H1 (cell line): ENCODE results near the gene MUC5B. TPM values are rescaled to one million over a fixed set of nuclear protein-coding genes. Genes with fewer than 3 reads are reported as not detected.

Experiments
- PHF8 ChIP-seq: fragments of 200-600 bp; sonication (generic); conservative IDR thresholded peaks from 2 replicates; pipeline ENCODE4 v1.7.1; 2012; ENCODE audit warnings: low read depth, mild to moderate bottlenecking, inconsistent platforms, low read length, moderate library complexity
- POLR2A ChIP-seq, 2 experiments: IDR thresholded peaks; 1 replicate in 1 of 2; 2 replicates in 1 of 2; pipeline ENCODE4 v1.6.1; 2011; ENCODE audit warnings: low read depth in 2 of 2, low read length in 2 of 2, mild to moderate bottlenecking in 2 of 2; ENCODE audit errors: control extremely low read depth in 1 of 2
- SAP30 ChIP-seq: fragments of 300-600 bp; sonication (generic); IDR thresholded peaks from 2 replicates; pipeline ENCODE4 v1.7.1; 2012; ENCODE audit warnings: low read length, moderate library complexity, mild to moderate bottlenecking, inconsistent platforms; ENCODE audit not compliant: insufficient read depth, insufficient replicate concordance
- polyA plus RNA-seq, 7 experiments: library from polyadenylated mRNA; depleted of rRNA in 3 of 7; stranded (reverse) in 5 of 7; unstranded in 2 of 7; fragments of >200 nt in 5 of 7; fragments of 200-250 nt in 2 of 7; gene quantifications; 1 replicate in 5 of 7; 2 replicates in 1 of 7; 4 replicates in 1 of 7; pipeline versions ENCODE4 v1.2.1 to v1.2.3, GENCODE V29; 2011 to 2013; ENCODE audit warnings: missing spikeins in 2 of 7, mixed read lengths in 2 of 7
- total RNA-seq: library from RNA; stranded (reverse); fragmentation: NEBNext Ultra II Directional; extraction: Animal tissue kit (Norgen Biotek cat#: 25700); gene quantifications from 2 replicates; pipeline ENCODE4 v1.2.1, GENCODE V29; 2021
- TF ChIP-seq, protein P1 (sequence below): fragments of 300-600 bp; sonication (generic); IDR thresholded peaks from 2 replicates; pipeline ENCODE4 v1.7.1; 2012; ENCODE audit warnings: low read length, moderate library complexity, mild to moderate bottlenecking, inconsistent platforms; ENCODE audit not compliant: insufficient replicate concordance

MUC5B gene
- total and polyA plus RNA-seq, 2 of the 8 experiments (the other 6 are each of a cell fraction or from before 2014, with no cell fraction given): 0.02 to 0.03 TPM

- TF ChIP-seq, protein P1, sequence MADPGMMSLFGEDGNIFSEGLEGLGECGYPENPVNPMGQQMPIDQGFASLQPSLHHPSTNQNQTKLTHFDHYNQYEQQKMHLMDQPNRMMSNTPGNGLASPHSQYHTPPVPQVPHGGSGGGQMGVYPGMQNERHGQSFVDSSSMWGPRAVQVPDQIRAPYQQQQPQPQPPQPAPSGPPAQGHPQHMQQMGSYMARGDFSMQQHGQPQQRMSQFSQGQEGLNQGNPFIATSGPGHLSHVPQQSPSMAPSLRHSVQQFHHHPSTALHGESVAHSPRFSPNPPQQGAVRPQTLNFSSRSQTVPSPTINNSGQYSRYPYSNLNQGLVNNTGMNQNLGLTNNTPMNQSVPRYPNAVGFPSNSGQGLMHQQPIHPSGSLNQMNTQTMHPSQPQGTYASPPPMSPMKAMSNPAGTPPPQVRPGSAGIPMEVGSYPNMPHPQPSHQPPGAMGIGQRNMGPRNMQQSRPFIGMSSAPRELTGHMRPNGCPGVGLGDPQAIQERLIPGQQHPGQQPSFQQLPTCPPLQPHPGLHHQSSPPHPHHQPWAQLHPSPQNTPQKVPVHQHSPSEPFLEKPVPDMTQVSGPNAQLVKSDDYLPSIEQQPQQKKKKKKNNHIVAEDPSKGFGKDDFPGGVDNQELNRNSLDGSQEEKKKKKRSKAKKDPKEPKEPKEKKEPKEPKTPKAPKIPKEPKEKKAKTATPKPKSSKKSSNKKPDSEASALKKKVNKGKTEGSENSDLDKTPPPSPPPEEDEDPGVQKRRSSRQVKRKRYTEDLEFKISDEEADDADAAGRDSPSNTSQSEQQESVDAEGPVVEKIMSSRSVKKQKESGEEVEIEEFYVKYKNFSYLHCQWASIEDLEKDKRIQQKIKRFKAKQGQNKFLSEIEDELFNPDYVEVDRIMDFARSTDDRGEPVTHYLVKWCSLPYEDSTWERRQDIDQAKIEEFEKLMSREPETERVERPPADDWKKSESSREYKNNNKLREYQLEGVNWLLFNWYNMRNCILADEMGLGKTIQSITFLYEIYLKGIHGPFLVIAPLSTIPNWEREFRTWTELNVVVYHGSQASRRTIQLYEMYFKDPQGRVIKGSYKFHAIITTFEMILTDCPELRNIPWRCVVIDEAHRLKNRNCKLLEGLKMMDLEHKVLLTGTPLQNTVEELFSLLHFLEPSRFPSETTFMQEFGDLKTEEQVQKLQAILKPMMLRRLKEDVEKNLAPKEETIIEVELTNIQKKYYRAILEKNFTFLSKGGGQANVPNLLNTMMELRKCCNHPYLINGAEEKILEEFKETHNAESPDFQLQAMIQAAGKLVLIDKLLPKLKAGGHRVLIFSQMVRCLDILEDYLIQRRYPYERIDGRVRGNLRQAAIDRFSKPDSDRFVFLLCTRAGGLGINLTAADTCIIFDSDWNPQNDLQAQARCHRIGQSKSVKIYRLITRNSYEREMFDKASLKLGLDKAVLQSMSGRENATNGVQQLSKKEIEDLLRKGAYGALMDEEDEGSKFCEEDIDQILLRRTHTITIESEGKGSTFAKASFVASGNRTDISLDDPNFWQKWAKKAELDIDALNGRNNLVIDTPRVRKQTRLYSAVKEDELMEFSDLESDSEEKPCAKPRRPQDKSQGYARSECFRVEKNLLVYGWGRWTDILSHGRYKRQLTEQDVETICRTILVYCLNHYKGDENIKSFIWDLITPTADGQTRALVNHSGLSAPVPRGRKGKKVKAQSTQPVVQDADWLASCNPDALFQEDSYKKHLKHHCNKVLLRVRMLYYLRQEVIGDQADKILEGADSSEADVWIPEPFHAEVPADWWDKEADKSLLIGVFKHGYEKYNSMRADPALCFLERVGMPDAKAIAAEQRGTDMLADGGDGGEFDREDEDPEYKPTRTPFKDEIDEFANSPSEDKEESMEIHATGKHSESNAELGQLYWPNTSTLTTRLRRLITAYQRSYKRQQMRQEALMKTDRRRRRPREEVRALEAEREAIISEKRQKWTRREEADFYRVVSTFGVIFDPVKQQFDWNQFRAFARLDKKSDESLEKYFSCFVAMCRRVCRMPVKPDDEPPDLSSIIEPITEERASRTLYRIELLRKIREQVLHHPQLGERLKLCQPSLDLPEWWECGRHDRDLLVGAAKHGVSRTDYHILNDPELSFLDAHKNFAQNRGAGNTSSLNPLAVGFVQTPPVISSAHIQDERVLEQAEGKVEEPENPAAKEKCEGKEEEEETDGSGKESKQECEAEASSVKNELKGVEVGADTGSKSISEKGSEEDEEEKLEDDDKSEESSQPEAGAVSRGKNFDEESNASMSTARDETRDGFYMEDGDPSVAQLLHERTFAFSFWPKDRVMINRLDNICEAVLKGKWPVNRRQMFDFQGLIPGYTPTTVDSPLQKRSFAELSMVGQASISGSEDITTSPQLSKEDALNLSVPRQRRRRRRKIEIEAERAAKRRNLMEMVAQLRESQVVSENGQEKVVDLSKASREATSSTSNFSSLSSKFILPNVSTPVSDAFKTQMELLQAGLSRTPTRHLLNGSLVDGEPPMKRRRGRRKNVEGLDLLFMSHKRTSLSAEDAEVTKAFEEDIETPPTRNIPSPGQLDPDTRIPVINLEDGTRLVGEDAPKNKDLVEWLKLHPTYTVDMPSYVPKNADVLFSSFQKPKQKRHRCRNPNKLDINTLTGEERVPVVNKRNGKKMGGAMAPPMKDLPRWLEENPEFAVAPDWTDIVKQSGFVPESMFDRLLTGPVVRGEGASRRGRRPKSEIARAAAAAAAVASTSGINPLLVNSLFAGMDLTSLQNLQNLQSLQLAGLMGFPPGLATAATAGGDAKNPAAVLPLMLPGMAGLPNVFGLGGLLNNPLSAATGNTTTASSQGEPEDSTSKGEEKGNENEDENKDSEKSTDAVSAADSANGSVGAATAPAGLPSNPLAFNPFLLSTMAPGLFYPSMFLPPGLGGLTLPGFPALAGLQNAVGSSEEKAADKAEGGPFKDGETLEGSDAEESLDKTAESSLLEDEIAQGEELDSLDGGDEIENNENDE: no peak
- no peak for TF ChIP-seq POLR2A (IDR thresholded peaks at IDR 0.05; ENCODE audit: control extremely low read depth in 1 of 2, low read depth in 2 of 2, low read length in 2 of 2)
- TF ChIP-seq SAP30: no peak
- no peak for TF ChIP-seq PHF8
These were observed 66.5 kb downstream of the MUC5B start (continued) for GRCh38 chr11:1289211-1289935.
